ENCODE results near the gene KCNQ1OT1.

The KCNQ1OT1 gene

GRCh38 chr11:2593393-2593950 lies 106.3 kb downstream of the KCNQ1OT1 start:
- H3K9me3 ChIP-seq: no peaks in the 10 kb centered on the region
- TF ChIP-seq CTCF (IDR thresholded peaks at IDR 0.05): no peak

GRCh38 chr11:2592559-2593392 lies 107.0 kb downstream of the KCNQ1OT1 start:
- peaks cover 51% of the 10 kb centered on the region for H3K36me3 ChIP-seq
- H3K9me3 ChIP-seq: no peaks in the 10 kb centered on the region
- no peak for TF ChIP-seq CTCF (IDR thresholded peaks at IDR 0.05)
- no peaks in the 10 kb centered on the region for H3K27me3 ChIP-seq
- H3K27ac ChIP-seq: no peak overlapping the region
- H3K4me3 ChIP-seq (ENCODE audit: low read depth in 1 of 2, low read length in 1 of 2): no peak overlapping the region
- no peaks in the 10 kb centered on the region for H3K4me1 ChIP-seq (ENCODE audit: control insufficient read depth in 1 of 2, insufficient read depth in 1 of 2, low read depth in 1 of 2, low read length in 1 of 2)

More at GRCh38 chr11:2593393-2593950, 106.3 kb downstream of the KCNQ1OT1 start:
- peaks cover 44% of the 10 kb centered on the region for H3K36me3 ChIP-seq
- no peaks in the 10 kb centered on the region for H3K4me1 ChIP-seq (ENCODE audit: control insufficient read depth in 1 of 2, insufficient read depth in 1 of 2, low read depth in 1 of 2, low read length in 1 of 2)
- H3K27me3 ChIP-seq: no peaks in the 10 kb centered on the region
- H3K27ac ChIP-seq: no peak overlapping the region
- H3K4me3 ChIP-seq (ENCODE audit: low read depth in 1 of 2, low read length in 1 of 2): no peak overlapping the region

GRCh38 chr11:2591805-2592204 lies 108.0 kb downstream of the KCNQ1OT1 start:
- H3K9me3 ChIP-seq: no peaks in the 10 kb centered on the region
- H3K36me3 ChIP-seq: peaks cover 57% of the 10 kb centered on the region

GRCh38 chr11:2590965-2591754 lies 108.6 kb downstream of the KCNQ1OT1 start:
- Histone ChIP-seq H3K27me3 (no peaks in the 10 kb centered on the region), H3K27ac (no peak overlapping the region), H3K4me3 (ENCODE audit: low read depth in 1 of 2, low read length in 1 of 2) (no peak overlapping the region), H3K9me3 (no peaks in the 10 kb centered on the region), H3K36me3 (peaks cover 59% of the 10 kb centered on the region), H3K4me1 (ENCODE audit: control insufficient read depth in 1 of 2, insufficient read depth in 1 of 2, low read depth in 1 of 2, low read length in 1 of 2) (no peaks in the 10 kb centered on the region)
- TF ChIP-seq CTCF (IDR thresholded peaks at IDR 0.05): no peak

More at GRCh38 chr11:2591805-2592204, 108.0 kb downstream of the KCNQ1OT1 start:
- H3K4me3 ChIP-seq (ENCODE audit: low read depth in 1 of 2, low read length in 1 of 2): no peak overlapping the region
- no peak overlapping the region for H3K27ac ChIP-seq
- no peak for TF ChIP-seq CTCF (IDR thresholded peaks at IDR 0.05)
- no peaks in the 10 kb centered on the region for H3K4me1 ChIP-seq (ENCODE audit: control insufficient read depth in 1 of 2, insufficient read depth in 1 of 2, low read depth in 1 of 2, low read length in 1 of 2)
- H3K27me3 ChIP-seq: no peaks in the 10 kb centered on the region

GRCh38 chr11:2590131-2590964 lies 109.4 kb downstream of the KCNQ1OT1 start:
- Histone ChIP-seq H3K9me3 (no peaks in the 10 kb centered on the region), H3K27ac (no peak overlapping the region), H3K36me3 (peaks cover 67% of the 10 kb centered on the region), H3K27me3 (no peaks in the 10 kb centered on the region), H3K4me1 (ENCODE audit: control insufficient read depth in 1 of 2, insufficient read depth in 1 of 2, low read depth in 1 of 2, low read length in 1 of 2) (no peaks in the 10 kb centered on the region), H3K4me3 (ENCODE audit: low read depth in 1 of 2, low read length in 1 of 2) (no peak overlapping the region)
- TF ChIP-seq CTCF (IDR thresholded peaks at IDR 0.05): no peak
